D721Med (cell line): Measurements from ENCODE around the gene FFAR3.

Source experiments
- DNase-seq: peaks from one replicate; pipeline ENCODE4 v3.0.0; 2011; ENCODE audit warnings: low spot score; ENCODE audit not compliant: insufficient read length
- FAIRE-seq: peaks from 2 replicates; lab custom pipeline; 2011; peaks lifted over from hg19 to GRCh38; lab: Jason Lieb, UNC
- TF ChIP-seq, protein P1 (sequence below): IDR thresholded peaks from 2 replicates; pipeline ENCODE4 v1.5.1; 2012; ENCODE audit warnings: mild to moderate bottlenecking, control low read depth; ENCODE audit not compliant: insufficient read depth; ENCODE audit errors: missing control alignments

The FFAR3 gene

DNA sequence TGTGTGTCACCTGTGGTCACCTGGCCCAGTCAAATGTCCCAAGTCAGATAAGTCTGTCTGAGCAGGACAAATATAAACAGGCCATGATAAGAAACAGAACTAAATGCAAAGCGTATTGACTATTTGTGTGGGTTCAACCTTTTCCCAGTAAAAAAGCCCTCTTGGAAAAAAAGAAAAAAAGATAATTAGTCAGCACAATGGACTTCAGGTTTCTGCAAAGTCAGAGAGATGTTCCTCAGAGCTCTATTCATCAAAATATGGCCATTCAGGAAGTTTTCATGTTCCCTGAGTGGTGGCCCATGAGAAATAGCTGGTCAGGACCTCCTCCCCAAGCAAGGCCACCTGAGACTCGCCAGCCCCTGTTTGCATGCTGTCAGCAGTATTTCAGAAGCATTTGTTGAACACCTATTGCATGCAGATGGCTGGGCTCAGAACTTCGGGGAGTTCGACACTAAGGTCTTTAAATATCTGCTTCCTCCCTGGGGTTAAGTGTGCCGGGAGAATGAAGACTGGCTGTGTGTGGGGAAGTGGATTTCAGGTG, 2.7 kb downstream of the FFAR3 start:
- TF ChIP-seq, protein P1, sequence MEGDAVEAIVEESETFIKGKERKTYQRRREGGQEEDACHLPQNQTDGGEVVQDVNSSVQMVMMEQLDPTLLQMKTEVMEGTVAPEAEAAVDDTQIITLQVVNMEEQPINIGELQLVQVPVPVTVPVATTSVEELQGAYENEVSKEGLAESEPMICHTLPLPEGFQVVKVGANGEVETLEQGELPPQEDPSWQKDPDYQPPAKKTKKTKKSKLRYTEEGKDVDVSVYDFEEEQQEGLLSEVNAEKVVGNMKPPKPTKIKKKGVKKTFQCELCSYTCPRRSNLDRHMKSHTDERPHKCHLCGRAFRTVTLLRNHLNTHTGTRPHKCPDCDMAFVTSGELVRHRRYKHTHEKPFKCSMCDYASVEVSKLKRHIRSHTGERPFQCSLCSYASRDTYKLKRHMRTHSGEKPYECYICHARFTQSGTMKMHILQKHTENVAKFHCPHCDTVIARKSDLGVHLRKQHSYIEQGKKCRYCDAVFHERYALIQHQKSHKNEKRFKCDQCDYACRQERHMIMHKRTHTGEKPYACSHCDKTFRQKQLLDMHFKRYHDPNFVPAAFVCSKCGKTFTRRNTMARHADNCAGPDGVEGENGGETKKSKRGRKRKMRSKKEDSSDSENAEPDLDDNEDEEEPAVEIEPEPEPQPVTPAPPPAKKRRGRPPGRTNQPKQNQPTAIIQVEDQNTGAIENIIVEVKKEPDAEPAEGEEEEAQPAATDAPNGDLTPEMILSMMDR = no peak
- FAIRE-seq = no peak
- no peak for DNase-seq

DNA sequence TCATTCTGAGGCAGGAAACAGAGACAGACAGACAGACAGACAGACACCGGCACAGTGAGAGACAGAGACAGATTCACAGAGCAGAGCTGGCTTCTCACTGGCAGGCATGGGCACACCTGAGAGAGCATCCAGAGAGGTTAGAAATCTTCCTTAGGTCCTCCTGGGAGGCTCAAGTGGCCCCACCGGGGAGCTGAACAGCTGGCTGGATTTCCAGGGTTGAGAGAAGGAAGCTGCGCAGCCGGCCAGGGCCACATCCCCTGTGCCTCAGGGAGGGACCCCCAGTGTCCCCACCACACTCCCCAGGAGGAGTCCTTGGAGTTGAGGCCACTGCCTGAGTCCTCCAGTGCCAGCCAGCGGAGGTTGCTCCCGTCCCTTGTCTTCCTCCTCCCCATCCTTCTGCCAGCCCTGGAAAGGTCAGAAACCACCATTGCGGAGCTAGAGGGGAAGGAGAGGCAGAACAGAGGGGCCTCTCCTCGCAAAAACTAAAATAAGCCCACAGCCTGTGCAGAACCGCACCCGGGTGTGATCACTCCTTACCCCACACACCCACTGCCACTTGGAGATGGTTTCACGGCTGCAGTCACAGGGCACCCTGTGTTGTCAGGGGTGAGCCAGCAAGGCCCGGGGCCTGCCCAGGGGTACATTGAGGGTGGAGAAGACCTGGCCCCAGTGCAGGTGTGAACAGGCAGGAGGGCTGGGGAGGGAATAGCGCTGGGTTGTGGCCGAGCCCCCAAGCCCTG, 4.2 kb downstream of the FFAR3 start:
- DNase-seq (no peak), FAIRE-seq (no peak)
- TF ChIP-seq, protein P1 = no peak

DNA sequence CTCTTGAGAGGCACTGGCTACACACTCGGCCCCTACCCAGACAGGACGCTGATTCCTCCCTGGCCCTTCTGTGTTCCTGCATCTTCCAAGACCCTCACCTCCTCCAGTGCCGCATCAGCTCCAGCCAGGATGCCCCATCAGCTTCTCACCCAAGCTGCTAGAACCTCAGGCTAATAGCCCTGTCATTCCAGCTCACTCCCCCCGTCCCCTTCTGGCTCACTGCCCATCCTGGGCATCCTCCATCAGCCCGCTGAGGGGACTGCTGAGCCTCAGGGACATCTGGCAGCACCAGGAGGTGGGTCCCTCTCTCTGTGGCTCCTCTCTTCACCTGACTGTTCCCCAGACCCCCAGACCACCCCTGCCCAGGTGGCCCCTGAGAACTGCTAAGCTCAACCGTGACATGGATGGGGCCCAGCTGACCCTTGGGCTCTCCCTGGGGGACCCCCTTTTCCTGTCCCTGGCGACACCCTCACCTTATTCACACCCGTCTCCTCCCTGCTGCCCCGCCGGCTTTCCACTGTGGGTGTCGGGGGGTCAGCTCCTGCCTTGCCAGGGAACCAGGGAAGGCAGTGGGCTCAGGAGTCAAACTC, 4.8 kb downstream of the FFAR3 start:
- TF ChIP-seq, protein P1 = no peak
- DNase-seq = no peak
- FAIRE-seq = no peak

DNA sequence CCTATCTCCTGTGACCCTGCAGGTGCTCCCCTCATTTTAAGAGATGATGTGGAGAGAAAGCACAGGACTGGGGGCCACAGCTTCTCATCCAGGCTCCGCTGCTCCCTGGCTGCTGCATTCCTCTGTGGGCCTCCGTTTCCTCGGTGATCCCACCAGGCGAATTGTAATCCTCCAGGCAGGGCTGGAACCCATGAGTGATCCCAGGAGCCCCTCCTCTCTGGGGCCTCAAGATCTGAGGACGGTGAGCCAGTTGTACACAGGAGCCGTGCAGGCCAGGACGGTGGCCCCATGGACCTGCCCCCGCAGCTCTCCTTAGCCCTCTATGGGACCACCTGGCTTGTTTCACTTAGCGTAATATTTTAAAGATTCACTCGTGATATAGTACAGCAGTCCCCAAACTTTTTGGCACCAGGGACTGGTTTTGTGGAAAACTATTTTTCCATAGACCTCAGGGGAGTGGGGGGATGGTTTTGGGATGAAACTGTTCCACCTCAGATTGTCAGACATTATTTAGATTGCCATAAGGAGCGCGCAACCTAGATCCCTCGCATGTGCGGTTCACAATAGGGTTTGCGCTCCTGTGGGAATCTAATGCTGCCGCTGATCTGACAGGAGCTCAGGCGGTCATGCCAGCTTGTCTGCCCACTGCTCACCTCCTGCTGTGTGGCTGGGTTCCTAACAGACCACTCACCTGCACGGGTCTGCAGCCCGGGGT, 5.6 kb downstream of the FFAR3 start:
- TF ChIP-seq, protein P1 = no peak
- FAIRE-seq (no peak), DNase-seq (no peak)

DNA sequence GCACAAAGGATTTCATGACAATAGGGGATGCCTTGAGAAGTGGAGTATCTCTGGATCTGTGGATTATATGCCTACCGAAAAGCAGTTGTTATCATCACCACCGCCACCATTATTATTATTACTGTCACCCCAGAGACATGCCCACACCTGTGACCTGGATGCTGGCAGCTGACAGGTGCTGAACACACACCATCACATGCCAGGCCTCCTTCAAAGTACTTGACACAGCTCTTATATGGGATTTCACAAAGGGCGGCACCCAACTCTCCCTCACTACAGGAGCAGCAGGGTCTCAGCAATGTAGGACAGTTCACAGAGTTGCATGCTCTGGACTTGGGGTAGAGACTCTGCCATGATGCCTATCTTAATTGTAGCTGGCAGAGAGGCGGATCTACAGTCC, 7.0 kb downstream of the FFAR3 start:
- DNase-seq (no peak), FAIRE-seq (no peak)
- TF ChIP-seq, protein P1 = no peak

DNA sequence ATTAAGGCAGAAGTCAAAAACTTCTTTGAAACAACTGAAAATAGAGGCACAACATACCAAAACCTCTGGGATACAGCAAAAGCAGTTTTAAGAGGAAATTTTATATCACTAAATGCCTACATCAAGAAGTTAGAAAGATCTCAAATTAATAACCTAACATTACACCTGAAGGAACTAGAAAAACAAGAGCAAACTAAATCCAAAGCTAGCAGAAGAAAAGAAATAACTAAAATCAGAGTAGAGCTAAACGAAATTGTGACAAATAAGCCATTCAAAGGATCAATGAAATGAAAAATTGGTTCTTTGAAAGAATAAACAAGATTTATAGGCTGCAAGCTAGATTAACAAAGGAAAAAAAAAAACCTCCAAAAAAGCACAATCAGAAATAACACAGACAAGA, 10.1 kb downstream of the FFAR3 start:
- TF ChIP-seq, protein P1 = no peak
- FAIRE-seq (no peak), DNase-seq (no peak)
